Activated CD4-positive, alpha-beta memory T cell treated with anti-CD3 and anti-CD28 coated beads, Interleukin-2, amount 10 ng/mL, durations not matched to agents 7 days and 5 days (primary cell): ENCODE measurements around the gene RBM48. TPM values are rescaled to one million over a fixed set of nuclear protein-coding genes. Genes with fewer than 3 reads are reported as not detected.
"Not testable (repeated sequence)": the region's sequence is repeated elsewhere in the genome, so short reads cannot be mapped to it uniquely, and the experiment has no call there.

Source experiments
- CTCF ChIA-PET: fragments of 350-600 bp; sonication (Branson Sonifier 250); formaldehyde crosslinking; loops from one replicate; lab custom pipeline; 2021; ENCODE audit warnings: antibody characterized with exemption, inconsistent platforms; lab: Charles Lee
- POLR2A ChIA-PET: fragments of 350-600 bp; sonication (Branson Sonifier 250); formaldehyde crosslinking; loops from one replicate; lab custom pipeline; 2021; ENCODE audit warnings: antibody characterized with exemption; lab: Charles Lee
- DNase-seq: peaks from one replicate; pipeline ENCODE4 v3.0.0-alpha.2; 2020
- H3K27ac Mint-ChIP-seq: one replicate; pipeline ENCODE4 v1.8.0; 2021; ENCODE audit warnings: mild to moderate bottlenecking, mixed read lengths
- H3K27me3 Mint-ChIP-seq: one replicate; pipeline ENCODE4 v1.8.0; 2021; ENCODE audit warnings: mixed read lengths
- H3K36me3 Mint-ChIP-seq: one replicate; pipeline ENCODE4 v1.8.0; 2021; ENCODE audit warnings: low read depth, mixed read lengths
- H3K4me1 Mint-ChIP-seq: one replicate; pipeline ENCODE4 v1.8.0; 2021; ENCODE audit warnings: mixed read lengths
- H3K4me3 Mint-ChIP-seq: one replicate; pipeline ENCODE4 v1.8.0; 2021; ENCODE audit warnings: mild to moderate bottlenecking, mixed read lengths
- H3K9me3 Mint-ChIP-seq: one replicate; pipeline ENCODE4 v1.8.0; 2021; ENCODE audit warnings: mixed read lengths
- total RNA-seq, 2 experiments: library from RNA; stranded (reverse); gene quantifications; one replicate each; pipeline ENCODE4 v1.2.3, GENCODE V29; 2021

The RBM48 gene
- 10 to 100 TPM; 15.0 to 17.8 TPM for total RNA-seq

- Mint-ChIP-seq H3K27ac (peak within 1 kb of the TSS; percentile 91), H3K4me3 (peak within 1 kb of the TSS; percentile 87), H3K36me3 (peaks cover 26% of the 10 kb centered on the region), H3K4me1 (peaks cover 31% of the 10 kb centered on the region), H3K9me3 (no peaks in the 10 kb centered on the region), H3K27me3 (no peaks in the 10 kb centered on the region)
- ChIA-PET POLR2A (interaction anchor here (0.6 to 4.4 kb wide), 35 partner anchors 11 to 618 kb away, joined by 3 to 33 read pairs (median 4); partner anchors contain the start of genes AKAP9, ANKIB1, CDK6 and FAM133B), CTCF (interaction anchor here (0.6 to 2.5 kb wide), 35 partner anchors 11 to 704 kb away, joined by 3 to 32 read pairs (median 4); partner anchors contain the start of genes FAM133B, GATAD1 and VPS50)
- DNase-seq: peak; percentile 96
Observed at GRCh38 chr7:92528188-92528957, at the start of gene RBM48, which contains the start of gene PEX1. RBM48 (plus strand) TSS chr7:92528795; CDS start chr7:92528814, 19 bp downstream. PEX1 (minus strand) TSS chr7:92528520; CDS start chr7:92528435, 85 bp downstream.

GRCh38 chr7:92479146-92479545 is 49.4 kb upstream of the RBM48 start:
- H3K27ac Mint-ChIP-seq, CTCF ChIA-PET, POLR2A ChIA-PET: not testable (repeated sequence)

GRCh38 chr7:92483624-92484023 is 45.0 kb upstream of the RBM48 start:
- H3K9me3 Mint-ChIP-seq, POLR2A ChIA-PET, H3K4me1 Mint-ChIP-seq, H3K27ac Mint-ChIP-seq, CTCF ChIA-PET, DNase-seq, H3K27me3 Mint-ChIP-seq, H3K4me3 Mint-ChIP-seq: not testable (repeated sequence)
- H3K36me3 Mint-ChIP-seq: peaks cover 15% of the 10 kb centered on the region

More at GRCh38 chr7:92479146-92479545, 49.4 kb upstream of the RBM48 start:
- H3K4me1 Mint-ChIP-seq, DNase-seq, H3K4me3 Mint-ChIP-seq, H3K9me3 Mint-ChIP-seq, H3K27me3 Mint-ChIP-seq, H3K36me3 Mint-ChIP-seq: not testable (repeated sequence)

GRCh38 chr7:92484226-92484625 is 44.4 kb upstream of the RBM48 start:
- H3K27me3 Mint-ChIP-seq, H3K4me1 Mint-ChIP-seq, CTCF ChIA-PET, POLR2A ChIA-PET, H3K4me3 Mint-ChIP-seq, H3K9me3 Mint-ChIP-seq, H3K27ac Mint-ChIP-seq, DNase-seq: not testable (repeated sequence)
- H3K36me3 Mint-ChIP-seq: peaks cover 16% of the 10 kb centered on the region

GRCh38 chr7:92485267-92485892 is 43.2 kb upstream of the RBM48 start:
- Mint-ChIP-seq H3K27me3 (no peaks in the 10 kb centered on the region), H3K27ac (no peak overlapping the region), H3K4me3 (no peak overlapping the region), H3K9me3 (no peaks in the 10 kb centered on the region), H3K36me3 (peaks cover 20% of the 10 kb centered on the region), H3K4me1 (no peaks in the 10 kb centered on the region)
- ChIA-PET POLR2A (no interaction called here), CTCF (no interaction called here)
- DNase-seq: no peak

- Mint-ChIP-seq H3K4me3 (no peak overlapping the region), H3K36me3 (peaks cover 22% of the 10 kb centered on the region), H3K27me3 (no peaks in the 10 kb centered on the region), H3K27ac (no peak overlapping the region), H3K9me3 (no peaks in the 10 kb centered on the region), H3K4me1 (no peaks in the 10 kb centered on the region)
- CTCF ChIA-PET: no interaction called here
- DNase-seq: no peak
- POLR2A ChIA-PET: no interaction called here
Observed at GRCh38 chr7:92485974-92486373, 42.6 kb upstream of the RBM48 start.

- Mint-ChIP-seq H3K27me3 (no peaks in the 10 kb centered on the region), H3K9me3 (no peaks in the 10 kb centered on the region), H3K4me1 (no peaks in the 10 kb centered on the region), H3K36me3 (peaks cover 32% of the 10 kb centered on the region), H3K4me3 (no peak overlapping the region), H3K27ac (no peak overlapping the region)
- CTCF ChIA-PET: no interaction called here
- POLR2A ChIA-PET: no interaction called here
- DNase-seq: no peak
Observed at GRCh38 chr7:92487804-92488203, 40.8 kb upstream of the RBM48 start.

GRCh38 chr7:92489634-92490033 is 39.0 kb upstream of the RBM48 start:
- ChIA-PET POLR2A (interaction anchor here (1.1 kb wide), 1 partner anchor 39 kb away, joined by 3 read pairs; the partner anchor contains the start of genes PEX1 and RBM48), CTCF (interaction anchor here (0.8 to 1.3 kb wide), 3 partner anchors 28 to 42 kb away, joined by 3 to 6 read pairs (median 3); partner anchors contain the start of gene RBM48)
- H3K9me3 Mint-ChIP-seq: no peaks in the 10 kb centered on the region
- peaks cover 32% of the 10 kb centered on the region for H3K36me3 Mint-ChIP-seq
- H3K4me1 Mint-ChIP-seq: no peaks in the 10 kb centered on the region
- H3K27me3 Mint-ChIP-seq: no peaks in the 10 kb centered on the region
- H3K27ac Mint-ChIP-seq: no peak overlapping the region
- DNase-seq: no peak
- no peak overlapping the region for H3K4me3 Mint-ChIP-seq

- Mint-ChIP-seq H3K27me3 (no peaks in the 10 kb centered on the region), H3K27ac (no peak overlapping the region), H3K9me3 (no peaks in the 10 kb centered on the region), H3K36me3 (peaks cover 25% of the 10 kb centered on the region), H3K4me3 (no peak overlapping the region), H3K4me1 (peaks cover 7% of the 10 kb centered on the region)
- CTCF ChIA-PET: no interaction called here
- POLR2A ChIA-PET: no interaction called here
- no peak for DNase-seq
Observed at GRCh38 chr7:92496876-92497275, 31.7 kb upstream of the RBM48 start.

GRCh38 chr7:92498557-92498956 is 30.0 kb upstream of the RBM48 start:
- Mint-ChIP-seq H3K9me3 (no peaks in the 10 kb centered on the region), H3K27ac (no peak overlapping the region), H3K36me3 (peaks cover 20% of the 10 kb centered on the region), H3K4me1 (peaks cover 7% of the 10 kb centered on the region), H3K27me3 (no peaks in the 10 kb centered on the region), H3K4me3 (no peak overlapping the region)
- DNase-seq: no peak
- CTCF ChIA-PET: interaction anchor here (0.7 to 1.2 kb wide), 4 partner anchors 10 to 55 kb away, joined by 3 to 6 read pairs (median 4); partner anchors contain the start of genes PEX1 and RBM48
- POLR2A ChIA-PET: interaction anchor here (1.1 kb wide), 1 partner anchor 30 kb away, joined by 4 read pairs; the partner anchor contains the start of genes PEX1 and RBM48

- no peaks in the 10 kb centered on the region for H3K27me3 Mint-ChIP-seq
- no peak overlapping the region for H3K4me3 Mint-ChIP-seq
- no peaks in the 10 kb centered on the region for H3K9me3 Mint-ChIP-seq
- no peak overlapping the region for H3K27ac Mint-ChIP-seq
- peaks cover 9% of the 10 kb centered on the region for H3K4me1 Mint-ChIP-seq
- no peak for DNase-seq
- H3K36me3 Mint-ChIP-seq: peaks cover 20% of the 10 kb centered on the region
- ChIA-PET POLR2A (no interaction called here), CTCF (no interaction called here)
Observed at GRCh38 chr7:92503767-92504166, 24.8 kb upstream of the RBM48 start.

GRCh38 chr7:92504563-92504962 is 24.0 kb upstream of the RBM48 start:
- H3K27ac Mint-ChIP-seq: no peak overlapping the region
- H3K9me3 Mint-ChIP-seq: no peaks in the 10 kb centered on the region
- H3K4me1 Mint-ChIP-seq: peaks cover 5% of the 10 kb centered on the region
- H3K4me3 Mint-ChIP-seq: no peak overlapping the region
- peaks cover 20% of the 10 kb centered on the region for H3K36me3 Mint-ChIP-seq
- DNase-seq: no peak
- CTCF ChIA-PET: no interaction called here
- H3K27me3 Mint-ChIP-seq: no peaks in the 10 kb centered on the region
- POLR2A ChIA-PET: no interaction called here

- peaks cover 12% of the 10 kb centered on the region for H3K36me3 Mint-ChIP-seq
- H3K9me3 Mint-ChIP-seq: no peaks in the 10 kb centered on the region
- no peak overlapping the region for H3K27ac Mint-ChIP-seq
- ChIA-PET CTCF (interaction anchor here (1.8 kb wide), 1 partner anchor 22 kb away, joined by 6 read pairs; the partner anchor contains the start of genes PEX1 and RBM48), POLR2A (no interaction called here)
- no peaks in the 10 kb centered on the region for H3K27me3 Mint-ChIP-seq
- DNase-seq: no peak
- H3K4me1 Mint-ChIP-seq: peaks cover 5% of the 10 kb centered on the region
- H3K4me3 Mint-ChIP-seq: no peak overlapping the region
Observed at GRCh38 chr7:92506363-92506762, 22.2 kb upstream of the RBM48 start.
